Measurements from ENCODE around the gene CCDC57. TPM values are rescaled to one million over a fixed set of nuclear protein-coding genes. Genes with fewer than 3 reads are reported as not detected.
"Not testable (repeated sequence)": the region's sequence is repeated elsewhere in the genome, so short reads cannot be mapped to it uniquely, and the experiment has no call there.

Gene CCDC57, protein sequence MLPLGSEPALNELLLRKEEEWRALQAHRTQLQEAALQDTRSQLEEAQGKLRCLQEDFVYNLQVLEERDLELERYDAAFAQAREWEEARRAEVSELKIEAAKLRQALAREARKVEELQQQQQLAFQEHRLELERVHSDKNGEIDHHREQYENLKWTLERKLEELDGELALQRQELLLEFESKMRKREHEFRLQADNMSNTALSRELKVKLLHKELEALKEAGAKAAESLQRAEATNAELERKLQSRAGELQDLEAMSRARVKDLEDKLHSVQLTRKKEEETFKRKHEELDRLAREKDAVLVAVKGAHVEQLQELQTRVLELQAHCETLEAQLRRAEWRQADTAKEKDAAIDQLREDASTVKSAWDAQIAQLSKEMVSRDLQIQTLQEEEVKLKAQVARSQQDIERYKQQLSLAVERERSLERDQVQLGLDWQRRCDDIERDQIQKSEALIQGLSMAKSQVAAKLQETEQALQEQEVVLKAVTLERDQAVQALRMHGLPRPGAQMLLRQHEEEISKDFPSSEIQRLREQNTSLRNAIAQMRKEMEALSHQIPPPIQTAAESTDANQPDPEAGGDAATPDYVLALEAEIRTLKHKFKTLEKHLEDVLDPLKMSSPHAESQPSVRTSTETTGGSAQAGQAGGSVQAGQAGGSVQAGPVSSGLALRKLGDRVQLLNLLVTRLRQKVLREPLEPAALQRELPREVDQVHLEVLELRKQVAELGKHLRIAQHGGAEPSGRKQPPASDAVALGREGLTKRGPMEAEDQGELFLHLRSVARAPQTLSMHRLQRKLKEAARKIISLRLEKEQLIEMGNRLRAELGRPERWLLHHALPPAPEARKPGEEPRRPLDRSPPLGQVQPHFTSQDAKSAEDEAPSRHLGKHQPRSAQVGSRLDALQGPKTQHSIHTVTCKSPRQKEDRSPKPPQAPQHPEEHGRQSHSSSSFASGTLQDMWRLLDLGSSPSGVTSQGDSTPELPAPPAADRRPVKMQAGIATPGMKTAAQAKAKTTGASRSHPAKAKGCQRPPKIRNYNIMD
- 76.6 TPM for total RNA-seq
- 10 to 100 TPM; 27.7 to 38.9 (median 33.7) TPM for polyA plus RNA-seq

DNA sequence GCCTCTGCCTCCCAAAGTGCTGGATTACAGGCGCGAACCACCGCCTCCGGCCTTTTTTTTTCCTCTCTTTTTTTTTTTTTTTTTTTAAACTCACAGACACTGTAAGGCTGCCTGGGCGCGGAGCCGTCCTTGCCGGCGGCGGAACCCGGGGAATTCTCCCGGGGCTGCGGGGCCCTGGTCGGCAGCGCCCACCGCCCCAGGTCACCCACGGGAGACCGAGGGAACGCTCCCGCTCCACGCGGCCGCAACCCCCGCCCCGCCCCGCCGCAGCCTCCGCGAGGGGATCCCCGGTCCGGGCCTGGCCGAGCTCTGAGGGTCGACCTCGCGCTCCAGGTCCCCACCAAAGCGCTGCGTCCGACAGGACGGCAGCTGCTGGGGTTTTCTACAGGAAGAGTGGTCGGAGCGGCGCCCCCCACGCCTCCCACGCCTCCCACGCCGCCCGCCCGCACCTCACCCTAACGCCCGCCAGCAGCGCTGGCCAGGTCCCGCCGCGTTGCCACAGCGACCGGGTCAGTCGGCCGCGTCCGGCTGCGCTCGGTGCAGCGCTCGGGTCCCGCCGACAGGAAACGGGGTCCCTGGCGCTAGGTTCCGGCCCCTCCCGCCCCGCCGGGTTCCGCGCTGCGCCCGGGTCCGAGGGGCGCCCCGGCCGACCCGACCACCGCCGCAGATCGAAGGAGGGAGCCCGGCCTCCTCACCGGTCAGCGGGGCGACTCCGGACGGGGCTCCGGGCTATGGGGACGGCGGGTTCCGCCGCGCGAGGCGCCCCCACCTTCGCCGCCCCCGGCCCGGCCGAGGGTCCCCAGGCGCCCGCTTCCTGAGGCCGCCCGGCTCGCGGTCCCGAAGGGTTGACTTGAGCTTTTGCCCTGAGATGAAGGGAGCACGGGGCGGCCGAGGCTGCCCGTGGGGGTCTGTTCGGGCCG is at the start of gene CCDC57:
Gene CCDC57 (minus strand): TSS at position 512 of the 920 bp plus-strand sequence. CDS start 10,898 bp downstream, outside the sequence.
- Histone ChIP-seq H3K4me1 (ENCODE audit: control insufficient read depth, insufficient read depth, low read length, poor library complexity, severe bottlenecking) (peaks cover 45% of the 10 kb centered on the region), H3K9me3 (ENCODE audit: control insufficient read depth in 2 of 2, low read length in 2 of 2) (no peaks in the 10 kb centered on the region), H3K27me3 (ENCODE audit: control insufficient read depth, insufficient read depth, low read length) (no peaks in the 10 kb centered on the region), H3K27ac (ENCODE audit: insufficient read depth, low read length, poor library complexity, severe bottlenecking) (peak within 1 kb of the TSS; percentile 47), H3K4me3 (ENCODE audit: low read depth, low read length) (peak within 1 kb of the TSS; percentile 37), H3K36me3 (ENCODE audit: control insufficient read depth, insufficient read depth, low read length) (no peaks in the 10 kb centered on the region)
- no peaks in the 10 kb centered on the region for H3K27me3 Mint-ChIP-seq
- peak within 1 kb of the TSS; percentile 82 to 88 (median 86) for H3K4me3 Mint-ChIP-seq
- peak within 1 kb of the TSS; percentile 72 to 88 (median 84) for H3K27ac Mint-ChIP-seq
- DNase-seq (peak in 2 of 3 donors; percentile 45 to 78), ATAC-seq (ENCODE audit: low read depth in 2 of 2) (peak; percentile 63 to 67)
- H3K4me1 Mint-ChIP-seq: peaks cover 5 to 44% (median 14%) of the 10 kb centered on the region in 4 donors
- peaks cover 2% of the 10 kb centered on the region for H3K36me3 Mint-ChIP-seq
- H3K9me3 Mint-ChIP-seq: no peaks in the 10 kb centered on the region

DNA sequence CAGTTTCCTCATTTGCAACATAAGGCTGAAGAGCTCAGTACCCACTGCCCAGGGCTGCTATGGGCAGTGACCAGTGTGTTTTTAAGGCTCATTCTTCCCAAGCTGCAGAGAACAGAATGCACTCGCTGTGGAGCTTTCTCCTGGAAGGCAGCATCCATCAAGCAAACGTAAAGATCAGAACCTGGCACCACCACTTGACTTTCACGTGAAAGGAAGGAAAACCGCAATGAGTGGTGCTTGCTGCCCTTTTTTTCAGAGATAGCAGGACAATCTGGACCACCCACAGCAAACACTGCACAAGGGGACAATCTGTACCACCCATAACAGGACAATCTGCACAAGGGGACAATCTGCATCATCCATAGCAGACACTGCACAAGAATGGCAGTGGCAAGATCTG is 49.7 kb upstream of the CCDC57 start:
- H3K27me3 ChIP-seq (ENCODE audit: control insufficient read depth, insufficient read depth, low read length): no peaks in the 10 kb centered on the region
- peaks cover 91% of the 10 kb centered on the region for H3K36me3 ChIP-seq (ENCODE audit: control insufficient read depth, insufficient read depth, low read length)
- Mint-ChIP-seq H3K9me3 (peaks cover 0 to 1% (median 0%) of the 10 kb centered on the region in 7 donors), H3K4me3 (peak overlapping the region in 1 of 4 donors; percentile 39), H3K27me3 (no peaks in the 10 kb centered on the region), H3K27ac (peak overlapping the region; percentile 26 to 53 (median 46)), H3K4me1 (peaks cover 3 to 45% (median 31%) of the 10 kb centered on the region in 4 donors), H3K36me3 (peaks cover 47% of the 10 kb centered on the region)
- no peak overlapping the region for H3K27ac ChIP-seq (ENCODE audit: insufficient read depth, low read length, poor library complexity, severe bottlenecking)
- no peak for ATAC-seq (ENCODE audit: low read depth in 2 of 2)
- no peaks in the 10 kb centered on the region for H3K9me3 ChIP-seq (ENCODE audit: control insufficient read depth in 2 of 2, low read length in 2 of 2)
- no peak for DNase-seq
- H3K4me3 ChIP-seq (ENCODE audit: low read depth, low read length): no peak overlapping the region
- peaks cover 3% of the 10 kb centered on the region for H3K4me1 ChIP-seq (ENCODE audit: control insufficient read depth, insufficient read depth, low read length, poor library complexity, severe bottlenecking)

GRCh38 chr17:82259972-82260961 is 47.6 kb upstream of the CCDC57 start:
- not testable (repeated sequence) for H3K9me3 ChIP-seq (ENCODE audit: control insufficient read depth in 2 of 2, low read length in 2 of 2)

DNA sequence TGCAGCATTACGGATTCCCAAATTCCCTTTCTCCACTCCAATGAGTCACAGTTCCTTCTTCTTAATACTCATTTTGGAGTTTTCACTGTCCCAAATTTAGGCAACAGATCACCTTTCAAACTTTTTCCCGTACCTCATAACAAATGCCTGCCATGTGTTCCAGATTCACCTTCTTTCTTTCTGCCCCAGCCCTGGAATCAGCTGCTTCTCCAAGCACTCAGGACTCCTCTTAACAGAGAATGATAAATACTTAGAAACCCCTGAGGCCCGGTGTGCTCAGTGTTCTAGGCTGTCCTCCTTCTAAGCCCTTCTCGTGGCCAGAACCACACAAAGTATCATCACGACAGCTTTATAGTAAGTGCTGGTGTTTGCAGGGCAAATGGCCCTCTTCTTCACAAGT is 45.9 kb upstream of the CCDC57 start:
- Histone ChIP-seq H3K4me1 (ENCODE audit: control insufficient read depth, insufficient read depth, low read length, poor library complexity, severe bottlenecking) (no peaks in the 10 kb centered on the region), H3K4me3 (ENCODE audit: low read depth, low read length) (no peak overlapping the region), H3K9me3 (ENCODE audit: control insufficient read depth in 2 of 2, low read length in 2 of 2) (no peaks in the 10 kb centered on the region), H3K36me3 (ENCODE audit: control insufficient read depth, insufficient read depth, low read length) (peaks cover 74% of the 10 kb centered on the region), H3K27ac (ENCODE audit: insufficient read depth, low read length, poor library complexity, severe bottlenecking) (no peak overlapping the region), H3K27me3 (ENCODE audit: control insufficient read depth, insufficient read depth, low read length) (no peaks in the 10 kb centered on the region)
- peaks cover 53% of the 10 kb centered on the region for H3K36me3 Mint-ChIP-seq
- peaks cover 7 to 36% (median 27%) of the 10 kb centered on the region in 4 donors for H3K4me1 Mint-ChIP-seq
- no peak for DNase-seq
- ATAC-seq (ENCODE audit: low read depth in 2 of 2): no peak
- H3K27ac Mint-ChIP-seq: peak overlapping the region in 2 of 3 donors; percentile 13 to 16
- H3K27me3 Mint-ChIP-seq: no peaks in the 10 kb centered on the region
- peaks cover 0 to 1% (median 0%) of the 10 kb centered on the region in 7 donors for H3K9me3 Mint-ChIP-seq
- H3K4me3 Mint-ChIP-seq: no peak overlapping the region

More at GRCh38 chr17:82259972-82260961, 47.6 kb upstream of the CCDC57 start:
- peaks cover 60% of the 10 kb centered on the region for H3K36me3 Mint-ChIP-seq
- not testable (repeated sequence) for DNase-seq; H3K27ac ChIP-seq (ENCODE audit: insufficient read depth, low read length, poor library complexity, severe bottlenecking); H3K27me3 ChIP-seq (ENCODE audit: control insufficient read depth, insufficient read depth, low read length); H3K9me3 Mint-ChIP-seq; ATAC-seq (ENCODE audit: low read depth in 2 of 2); H3K4me1 ChIP-seq (ENCODE audit: control insufficient read depth, insufficient read depth, low read length, poor library complexity, severe bottlenecking); H3K27me3 Mint-ChIP-seq; H3K4me3 Mint-ChIP-seq; H3K4me3 ChIP-seq (ENCODE audit: low read depth, low read length)
- peak overlapping the region in 2 of 3 donors; percentile 49 to 55 for H3K27ac Mint-ChIP-seq
- H3K36me3 ChIP-seq (ENCODE audit: control insufficient read depth, insufficient read depth, low read length): peaks cover 86% of the 10 kb centered on the region
- H3K4me1 Mint-ChIP-seq: peaks cover 7 to 41% (median 27%) of the 10 kb centered on the region in 4 donors

DNA sequence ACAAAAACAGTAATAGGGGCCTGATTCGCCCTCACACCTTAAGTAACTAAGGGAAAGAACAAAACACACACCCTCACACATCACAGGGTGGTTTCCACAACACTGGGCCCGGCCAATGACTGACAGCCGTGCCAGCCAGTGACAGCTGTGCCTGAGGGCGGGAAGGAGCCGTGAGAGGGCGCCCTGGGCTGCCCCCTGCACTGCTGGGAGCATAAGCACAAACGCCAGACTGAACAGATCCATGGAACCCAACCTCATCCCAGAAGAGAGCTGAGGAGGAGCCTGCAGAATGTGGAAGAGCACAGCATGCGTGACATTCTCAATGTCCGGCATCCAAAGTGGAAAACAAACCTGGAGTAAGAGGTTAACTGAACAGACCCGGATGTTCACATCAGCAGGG is 44.8 kb upstream of the CCDC57 start:
- Histone ChIP-seq H3K4me3 (ENCODE audit: low read depth, low read length) (no peak overlapping the region), H3K4me1 (ENCODE audit: control insufficient read depth, insufficient read depth, low read length, poor library complexity, severe bottlenecking) (no peaks in the 10 kb centered on the region), H3K36me3 (ENCODE audit: control insufficient read depth, insufficient read depth, low read length) (peaks cover 75% of the 10 kb centered on the region), H3K9me3 (ENCODE audit: control insufficient read depth in 2 of 2, low read length in 2 of 2) (no peaks in the 10 kb centered on the region), H3K27me3 (ENCODE audit: control insufficient read depth, insufficient read depth, low read length) (no peaks in the 10 kb centered on the region), H3K27ac (ENCODE audit: insufficient read depth, low read length, poor library complexity, severe bottlenecking) (peak overlapping the region; percentile 68)
- Mint-ChIP-seq H3K36me3 (peaks cover 60% of the 10 kb centered on the region), H3K9me3 (peaks cover 0 to 1% (median 0%) of the 10 kb centered on the region in 7 donors), H3K4me1 (peaks cover 7 to 33% (median 28%) of the 10 kb centered on the region in 4 donors), H3K4me3 (peak overlapping the region in 1 of 4 donors; percentile 10), H3K27ac (peak overlapping the region; percentile 9 to 88 (median 86)), H3K27me3 (no peaks in the 10 kb centered on the region)
- DNase-seq (peak; percentile 48 to 60 (median 57)), ATAC-seq (ENCODE audit: low read depth in 2 of 2) (peak; percentile 87 to 94)

- ATAC-seq (ENCODE audit: low read depth in 2 of 2): no peak
- Histone ChIP-seq H3K4me1 (ENCODE audit: control insufficient read depth, insufficient read depth, low read length, poor library complexity, severe bottlenecking) (no peaks in the 10 kb centered on the region), H3K4me3 (ENCODE audit: low read depth, low read length) (no peak overlapping the region), H3K27me3 (ENCODE audit: control insufficient read depth, insufficient read depth, low read length) (no peaks in the 10 kb centered on the region), H3K27ac (ENCODE audit: insufficient read depth, low read length, poor library complexity, severe bottlenecking) (no peak overlapping the region), H3K9me3 (ENCODE audit: control insufficient read depth in 2 of 2, low read length in 2 of 2) (no peaks in the 10 kb centered on the region), H3K36me3 (ENCODE audit: control insufficient read depth, insufficient read depth, low read length) (peaks cover 75% of the 10 kb centered on the region)
- DNase-seq: no peak
- Mint-ChIP-seq H3K27me3 (no peaks in the 10 kb centered on the region), H3K9me3 (peaks cover 0 to 1% (median 0%) of the 10 kb centered on the region in 7 donors), H3K4me3 (no peak overlapping the region), H3K36me3 (peaks cover 59% of the 10 kb centered on the region), H3K4me1 (peaks cover 7 to 31% (median 28%) of the 10 kb centered on the region in 4 donors), H3K27ac (peak overlapping the region in 1 of 3 donors; percentile 86)
Measured at GRCh38 chr17:82256242-82256885, 43.7 kb upstream of the CCDC57 start.
